Neural cell (in vitro differentiated cells): ENCODE measurements around the gene MROH2A. TPM values are rescaled to one million over a fixed set of nuclear protein-coding genes. Genes with fewer than 3 reads are reported as not detected.

Source experiments
- H2AFZ ChIP-seq: fragments of 200-600, 300-800 bp; sonication (generic), shearing (Covaris generic); 2 replicates; pipeline ENCODE4 v1.6.0; 2014; ENCODE audit warnings: low read depth, mild to moderate bottlenecking, antibody characterized with exemption, low read length, moderate library complexity
- H3F3A ChIP-seq: fragments of 200-600 bp; shearing (Covaris generic); 2 replicates; pipeline ENCODE4 v1.6.1; 2016; ENCODE audit warnings: mild to moderate bottlenecking, moderate library complexity, mixed read lengths, antibody characterized with exemption, low read length; ENCODE audit not compliant: insufficient read depth, poor library complexity, severe bottlenecking
- H3K27ac ChIP-seq: fragments of 200-600, 300-800 bp; sonication (generic), shearing (Covaris generic); 2 replicates; pipeline ENCODE4 v1.5.1; 2014; ENCODE audit warnings: mild to moderate bottlenecking, low read length, moderate library complexity
- H3K27me3 ChIP-seq: fragments of 300-800, 200-600 bp; sonication (generic), shearing (Covaris generic); 2 replicates; pipeline ENCODE4 v1.6.0; 2014; ENCODE audit warnings: mild to moderate bottlenecking, low read depth, low read length, moderate library complexity; ENCODE audit not compliant: insufficient read depth
- H3K36me3 ChIP-seq: fragments of 300-800, 200-600 bp; sonication (generic), shearing (Covaris generic); 2 replicates; pipeline ENCODE4 v1.5.1; 2014; ENCODE audit warnings: mild to moderate bottlenecking, antibody characterized with exemption, low read length, moderate library complexity; ENCODE audit not compliant: insufficient read depth
- H3K4me2 ChIP-seq: fragments of 300-800, 200-600 bp; sonication (generic), shearing (Covaris generic); 2 replicates; pipeline ENCODE4 v1.6.0; 2014; ENCODE audit warnings: mild to moderate bottlenecking, low read length
- H3K4me3 ChIP-seq: fragments of 300-800, 200-600 bp; sonication (generic), shearing (Covaris generic); 2 replicates; pipeline ENCODE4 v1.5.1; 2014; ENCODE audit warnings: mild to moderate bottlenecking, low read length, moderate library complexity
- H3K79me2 ChIP-seq: fragments of 200-600 bp; shearing (Covaris generic); replicated peaks from 2 replicates; pipeline ENCODE4 v1.6.0; 2014; ENCODE audit warnings: mild to moderate bottlenecking, low read length, moderate library complexity; ENCODE audit not compliant: insufficient read depth
- H3K9ac ChIP-seq: fragments of 300-800, 200-600 bp; sonication (generic), shearing (Covaris generic); 2 replicates; pipeline ENCODE4 v1.6.1; 2016; ENCODE audit warnings: mild to moderate bottlenecking, low read length, mixed read lengths
- H3K9me2 ChIP-seq: fragments of 200-600 bp; shearing (Covaris generic); 2 replicates; pipeline ENCODE4 v1.6.1; 2016; ENCODE audit warnings: mild to moderate bottlenecking, low read length, mixed read lengths; ENCODE audit not compliant: insufficient read depth
- H3K9me3 ChIP-seq: fragments of 200-600, 300-800 bp; sonication (generic), shearing (Covaris generic); 2 replicates; pipeline ENCODE4 v1.6.1; 2016; ENCODE audit warnings: mild to moderate bottlenecking, mixed run types, low read length, moderate library complexity, mixed read lengths
- H4K20me1 ChIP-seq: fragments of 200-600 bp; shearing (Covaris generic); 2 replicates; pipeline ENCODE4 v1.6.1; 2016; ENCODE audit warnings: mild to moderate bottlenecking, mixed run types; ENCODE audit not compliant: insufficient read depth
- EP300 ChIP-seq: fragments of 450-650 bp; conservative IDR thresholded peaks from 2 replicates; pipeline ENCODE4 v1.6.1; 2014; ENCODE audit warnings: antibody characterized with exemption, mild to moderate bottlenecking, moderate library complexity; ENCODE audit not compliant: poor library complexity, severe bottlenecking
- EZH2 ChIP-seq: fragments of 200-600, 300-800 bp; shearing (Covaris generic), sonication (generic); IDR thresholded peaks from 2 replicates; pipeline ENCODE4 v1.6.1; 2014; ENCODE audit warnings: antibody characterized with exemption, low read length, borderline replicate concordance, mild to moderate bottlenecking; ENCODE audit not compliant: insufficient read depth, poor library complexity, severe bottlenecking
- MXI1 ChIP-seq: fragments of 450-650 bp; conservative IDR thresholded peaks from 2 replicates; pipeline ENCODE4 v1.6.1; 2014; ENCODE audit warnings: antibody characterized with exemption, mild to moderate bottlenecking; ENCODE audit not compliant: poor library complexity, severe bottlenecking
- POLR2AphosphoS5 ChIP-seq: IDR thresholded peaks from 2 replicates; pipeline ENCODE4 v1.6.1; 2012
- RAD21 ChIP-seq: fragments of 450-650 bp; conservative IDR thresholded peaks from 2 replicates; pipeline ENCODE4 v1.6.1; 2014; ENCODE audit warnings: antibody characterized with exemption, mild to moderate bottlenecking, moderate library complexity
- SMC3 ChIP-seq: fragments of 450-650 bp; conservative IDR thresholded peaks from 2 replicates; pipeline ENCODE4 v1.6.1; 2014; ENCODE audit warnings: antibody characterized with exemption, mild to moderate bottlenecking, moderate library complexity; ENCODE audit not compliant: poor library complexity
- TAF1 ChIP-seq: IDR thresholded peaks from 2 replicates; pipeline ENCODE4 v1.6.1; 2012; ENCODE audit warnings: low read depth
- polyA plus RNA-seq: library from polyadenylated mRNA; depleted of rRNA; stranded (reverse); fragments of >200 nt; gene quantifications from 2 replicates; pipeline ENCODE4 v1.2.3, GENCODE V29; 2014
- TF ChIP-seq, protein P1 (sequence below): fragments of 450-650 bp; IDR thresholded peaks from 2 replicates; pipeline ENCODE4 v1.5.1; 2014; ENCODE audit warnings: antibody characterized with exemption, mild to moderate bottlenecking, moderate library complexity; ENCODE audit not compliant: poor library complexity, severe bottlenecking
- TF ChIP-seq, protein P2 (sequence below): IDR thresholded peaks from 2 replicates; pipeline ENCODE4 v1.6.1; 2012; ENCODE audit warnings: borderline replicate concordance

Gene MROH2A
- polyA plus RNA-seq, 1 donor from 2014 or later: not detected

DNA sequence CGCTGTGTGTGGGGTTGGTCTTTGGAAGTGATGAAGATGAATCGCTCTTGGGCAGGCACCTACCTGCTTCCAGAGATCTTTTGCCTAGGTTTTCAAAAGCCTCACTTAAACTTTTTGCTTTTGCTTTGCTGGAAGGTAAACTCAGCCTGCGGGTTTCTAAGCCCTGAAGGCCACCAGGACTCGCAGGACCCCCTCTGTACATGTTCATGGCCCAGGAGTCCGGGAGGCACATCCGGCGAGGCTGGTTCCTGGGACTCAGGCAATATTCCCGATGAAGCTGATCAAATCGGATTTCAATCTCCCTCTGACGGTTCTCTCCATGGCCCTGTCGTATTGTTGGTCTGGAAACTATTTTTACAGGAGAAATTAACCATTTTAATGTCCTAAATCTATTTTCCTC lies 63.1 kb downstream of the MROH2A start:
- H3K9me2 ChIP-seq: no peaks in the 10 kb centered on the region
- TF ChIP-seq MXI1: no peak
- TF ChIP-seq RAD21: no peak
- TF ChIP-seq TAF1: no peak
- no peak for TF ChIP-seq SMC3
- TF ChIP-seq EP300: no peak
- TF ChIP-seq, protein P1, sequence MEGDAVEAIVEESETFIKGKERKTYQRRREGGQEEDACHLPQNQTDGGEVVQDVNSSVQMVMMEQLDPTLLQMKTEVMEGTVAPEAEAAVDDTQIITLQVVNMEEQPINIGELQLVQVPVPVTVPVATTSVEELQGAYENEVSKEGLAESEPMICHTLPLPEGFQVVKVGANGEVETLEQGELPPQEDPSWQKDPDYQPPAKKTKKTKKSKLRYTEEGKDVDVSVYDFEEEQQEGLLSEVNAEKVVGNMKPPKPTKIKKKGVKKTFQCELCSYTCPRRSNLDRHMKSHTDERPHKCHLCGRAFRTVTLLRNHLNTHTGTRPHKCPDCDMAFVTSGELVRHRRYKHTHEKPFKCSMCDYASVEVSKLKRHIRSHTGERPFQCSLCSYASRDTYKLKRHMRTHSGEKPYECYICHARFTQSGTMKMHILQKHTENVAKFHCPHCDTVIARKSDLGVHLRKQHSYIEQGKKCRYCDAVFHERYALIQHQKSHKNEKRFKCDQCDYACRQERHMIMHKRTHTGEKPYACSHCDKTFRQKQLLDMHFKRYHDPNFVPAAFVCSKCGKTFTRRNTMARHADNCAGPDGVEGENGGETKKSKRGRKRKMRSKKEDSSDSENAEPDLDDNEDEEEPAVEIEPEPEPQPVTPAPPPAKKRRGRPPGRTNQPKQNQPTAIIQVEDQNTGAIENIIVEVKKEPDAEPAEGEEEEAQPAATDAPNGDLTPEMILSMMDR: no peak
- TF ChIP-seq, protein P2, sequence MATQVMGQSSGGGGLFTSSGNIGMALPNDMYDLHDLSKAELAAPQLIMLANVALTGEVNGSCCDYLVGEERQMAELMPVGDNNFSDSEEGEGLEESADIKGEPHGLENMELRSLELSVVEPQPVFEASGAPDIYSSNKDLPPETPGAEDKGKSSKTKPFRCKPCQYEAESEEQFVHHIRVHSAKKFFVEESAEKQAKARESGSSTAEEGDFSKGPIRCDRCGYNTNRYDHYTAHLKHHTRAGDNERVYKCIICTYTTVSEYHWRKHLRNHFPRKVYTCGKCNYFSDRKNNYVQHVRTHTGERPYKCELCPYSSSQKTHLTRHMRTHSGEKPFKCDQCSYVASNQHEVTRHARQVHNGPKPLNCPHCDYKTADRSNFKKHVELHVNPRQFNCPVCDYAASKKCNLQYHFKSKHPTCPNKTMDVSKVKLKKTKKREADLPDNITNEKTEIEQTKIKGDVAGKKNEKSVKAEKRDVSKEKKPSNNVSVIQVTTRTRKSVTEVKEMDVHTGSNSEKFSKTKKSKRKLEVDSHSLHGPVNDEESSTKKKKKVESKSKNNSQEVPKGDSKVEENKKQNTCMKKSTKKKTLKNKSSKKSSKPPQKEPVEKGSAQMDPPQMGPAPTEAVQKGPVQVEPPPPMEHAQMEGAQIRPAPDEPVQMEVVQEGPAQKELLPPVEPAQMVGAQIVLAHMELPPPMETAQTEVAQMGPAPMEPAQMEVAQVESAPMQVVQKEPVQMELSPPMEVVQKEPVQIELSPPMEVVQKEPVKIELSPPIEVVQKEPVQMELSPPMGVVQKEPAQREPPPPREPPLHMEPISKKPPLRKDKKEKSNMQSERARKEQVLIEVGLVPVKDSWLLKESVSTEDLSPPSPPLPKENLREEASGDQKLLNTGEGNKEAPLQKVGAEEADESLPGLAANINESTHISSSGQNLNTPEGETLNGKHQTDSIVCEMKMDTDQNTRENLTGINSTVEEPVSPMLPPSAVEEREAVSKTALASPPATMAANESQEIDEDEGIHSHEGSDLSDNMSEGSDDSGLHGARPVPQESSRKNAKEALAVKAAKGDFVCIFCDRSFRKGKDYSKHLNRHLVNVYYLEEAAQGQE: no peak
- TF ChIP-seq EZH2: no peak
- TF ChIP-seq POLR2AphosphoS5: no peak
- peaks cover 4% of the 10 kb centered on the region for H3K79me2 ChIP-seq
- H3K9me3 ChIP-seq: no peaks in the 10 kb centered on the region
- no peaks in the 10 kb centered on the region for H3F3A ChIP-seq
- H3K4me2 ChIP-seq: no peak overlapping the region
- no peaks in the 10 kb centered on the region for H3K27me3 ChIP-seq
- H3K36me3 ChIP-seq: no peaks in the 10 kb centered on the region
- no peaks in the 10 kb centered on the region for H4K20me1 ChIP-seq
- H3K4me3 ChIP-seq: no peak overlapping the region
- H2AFZ ChIP-seq: no peak overlapping the region
- no peak overlapping the region for H3K9ac ChIP-seq
- no peak overlapping the region for H3K27ac ChIP-seq

DNA sequence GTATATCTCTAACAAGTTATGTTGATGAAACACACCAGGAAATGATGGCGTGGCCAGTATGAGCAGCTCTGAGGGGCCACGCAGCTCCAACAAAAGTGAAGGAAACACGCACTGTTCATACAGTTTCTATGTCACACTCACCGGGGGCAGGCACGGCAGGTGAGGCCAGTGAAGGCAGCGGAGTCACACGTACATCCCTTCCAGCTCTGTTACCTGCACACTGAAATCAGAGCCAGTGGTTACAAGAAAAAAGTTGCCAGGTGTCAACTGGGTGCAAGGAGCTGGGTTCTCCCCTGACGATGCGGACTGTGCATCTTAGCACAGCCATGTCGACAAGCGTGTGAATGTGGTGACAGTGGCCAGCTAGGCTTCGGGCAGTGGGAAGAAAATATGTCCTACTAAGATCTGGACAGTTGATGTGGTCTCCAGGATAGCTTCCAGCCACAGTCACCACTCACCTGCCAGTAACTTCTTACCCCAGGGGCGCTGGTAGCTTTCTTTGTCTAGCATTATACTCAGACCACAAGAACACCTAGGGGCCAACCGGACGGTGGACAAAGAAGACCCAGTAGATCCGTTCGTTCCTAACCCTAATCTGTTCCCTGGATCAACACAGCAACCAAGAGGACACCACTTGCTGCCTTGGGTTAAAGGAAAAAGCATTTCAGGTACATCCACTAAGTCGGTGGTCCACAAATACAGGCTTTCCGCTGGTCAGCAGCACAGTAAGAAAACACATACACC lies 66.1 kb downstream of the MROH2A start:
- Histone ChIP-seq H3K79me2 (no peaks in the 10 kb centered on the region), H3K4me2 (no peak overlapping the region), H3K9me3 (no peaks in the 10 kb centered on the region), H3K27ac (no peak overlapping the region), H3K9me2 (no peaks in the 10 kb centered on the region), H2AFZ (no peak overlapping the region), H3K4me3 (no peak overlapping the region), H3K9ac (no peak overlapping the region), H3K27me3 (no peaks in the 10 kb centered on the region), H3K36me3 (no peaks in the 10 kb centered on the region), H4K20me1 (no peaks in the 10 kb centered on the region), H3F3A (no peaks in the 10 kb centered on the region)
- TF ChIP-seq MXI1: no peak
- no peak for TF ChIP-seq TAF1
- no peak for TF ChIP-seq RAD21
- TF ChIP-seq, protein P1: no peak
- no peak for TF ChIP-seq SMC3
- TF ChIP-seq, protein P2: no peak
- TF ChIP-seq POLR2AphosphoS5: no peak
- no peak for TF ChIP-seq EP300
